ENCODE results near the gene APH1A. TPM values are rescaled to one million over a fixed set of nuclear protein-coding genes. Genes with fewer than 3 reads are reported as not detected.
A peak's percentile ranks its signal among the peaks of the same experiment; 100 is the strongest.

APH1A gene
- total and polyA plus RNA-seq, 10 of the 15 experiments (the other 5 are each of a cell fraction or from before 2014, with no cell fraction given) = 6.7 to 130 (median 87.7) TPM

- TF ChIP-seq, protein P1, sequence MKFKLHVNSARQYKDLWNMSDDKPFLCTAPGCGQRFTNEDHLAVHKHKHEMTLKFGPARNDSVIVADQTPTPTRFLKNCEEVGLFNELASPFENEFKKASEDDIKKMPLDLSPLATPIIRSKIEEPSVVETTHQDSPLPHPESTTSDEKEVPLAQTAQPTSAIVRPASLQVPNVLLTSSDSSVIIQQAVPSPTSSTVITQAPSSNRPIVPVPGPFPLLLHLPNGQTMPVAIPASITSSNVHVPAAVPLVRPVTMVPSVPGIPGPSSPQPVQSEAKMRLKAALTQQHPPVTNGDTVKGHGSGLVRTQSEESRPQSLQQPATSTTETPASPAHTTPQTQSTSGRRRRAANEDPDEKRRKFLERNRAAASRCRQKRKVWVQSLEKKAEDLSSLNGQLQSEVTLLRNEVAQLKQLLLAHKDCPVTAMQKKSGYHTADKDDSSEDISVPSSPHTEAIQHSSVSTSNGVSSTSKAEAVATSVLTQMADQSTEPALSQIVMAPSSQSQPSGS (IDR thresholded peaks at IDR 0.05; ENCODE audit: low read length) = peak; percentile 54; the same call in 1 of the 2 replicates
- TF ChIP-seq MTA2 (IDR thresholded peaks at IDR 0.05; ENCODE audit: low read depth) (no peak), EGR1 (IDR thresholded peaks at IDR 0.05; ENCODE audit: borderline replicate concordance in 1 of 2, low read depth in 2 of 2, low read length in 2 of 2) (no peak), CHD4 (IDR thresholded peaks at IDR 0.05) (no peak), ZBTB33 (IDR thresholded peaks at IDR 0.05) (no peak), FOXM1 (IDR thresholded peaks at IDR 0.05; ENCODE audit: low read depth, low read length) (peak; percentile 24; the same call in 1 of the 2 replicates), MXI1 (IDR thresholded peaks at IDR 0.05; ENCODE audit: low read depth, low read length) (no peak), SUPT20H (IDR thresholded peaks at IDR 0.05; ENCODE audit: borderline replicate concordance, control insufficient read depth, low read depth, low read length) (no peak), STAT3 (IDR thresholded peaks at IDR 0.05; ENCODE audit: low read depth, low read length) (no peak), USF1 (IDR thresholded peaks at IDR 0.05; ENCODE audit: borderline replicate concordance, extremely low read length, insufficient read depth, low read depth, low read length) (no peak), CEBPB (IDR thresholded peaks at IDR 0.05; ENCODE audit: borderline replicate concordance in 1 of 2, low read depth in 2 of 2, low read length in 2 of 2) (no peak), ZNF384 (IDR thresholded peaks at IDR 0.05; ENCODE audit: borderline replicate concordance, low read depth, low read length) (no peak), ZBTB11 (CRISPR knock-in tag; IDR thresholded peaks at IDR 0.05) (no peak), HDGF (IDR thresholded peaks at IDR 0.05) (no peak), CBX3 (IDR thresholded peaks at IDR 0.05; ENCODE audit: borderline replicate concordance, low read depth) (no peak)
- TF ChIP-seq, protein P2, sequence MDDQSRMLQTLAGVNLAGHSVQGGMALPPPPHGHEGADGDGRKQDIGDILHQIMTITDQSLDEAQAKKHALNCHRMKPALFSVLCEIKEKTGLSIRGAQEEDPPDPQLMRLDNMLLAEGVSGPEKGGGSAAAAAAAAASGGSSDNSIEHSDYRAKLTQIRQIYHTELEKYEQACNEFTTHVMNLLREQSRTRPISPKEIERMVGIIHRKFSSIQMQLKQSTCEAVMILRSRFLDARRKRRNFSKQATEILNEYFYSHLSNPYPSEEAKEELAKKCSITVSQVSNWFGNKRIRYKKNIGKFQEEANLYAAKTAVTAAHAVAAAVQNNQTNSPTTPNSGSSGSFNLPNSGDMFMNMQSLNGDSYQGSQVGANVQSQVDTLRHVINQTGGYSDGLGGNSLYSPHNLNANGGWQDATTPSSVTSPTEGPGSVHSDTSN (IDR thresholded peaks at IDR 0.05; ENCODE audit: insufficient replicate concordance, low read depth, low read length) = no peak
- TF ChIP-seq, protein P3, sequence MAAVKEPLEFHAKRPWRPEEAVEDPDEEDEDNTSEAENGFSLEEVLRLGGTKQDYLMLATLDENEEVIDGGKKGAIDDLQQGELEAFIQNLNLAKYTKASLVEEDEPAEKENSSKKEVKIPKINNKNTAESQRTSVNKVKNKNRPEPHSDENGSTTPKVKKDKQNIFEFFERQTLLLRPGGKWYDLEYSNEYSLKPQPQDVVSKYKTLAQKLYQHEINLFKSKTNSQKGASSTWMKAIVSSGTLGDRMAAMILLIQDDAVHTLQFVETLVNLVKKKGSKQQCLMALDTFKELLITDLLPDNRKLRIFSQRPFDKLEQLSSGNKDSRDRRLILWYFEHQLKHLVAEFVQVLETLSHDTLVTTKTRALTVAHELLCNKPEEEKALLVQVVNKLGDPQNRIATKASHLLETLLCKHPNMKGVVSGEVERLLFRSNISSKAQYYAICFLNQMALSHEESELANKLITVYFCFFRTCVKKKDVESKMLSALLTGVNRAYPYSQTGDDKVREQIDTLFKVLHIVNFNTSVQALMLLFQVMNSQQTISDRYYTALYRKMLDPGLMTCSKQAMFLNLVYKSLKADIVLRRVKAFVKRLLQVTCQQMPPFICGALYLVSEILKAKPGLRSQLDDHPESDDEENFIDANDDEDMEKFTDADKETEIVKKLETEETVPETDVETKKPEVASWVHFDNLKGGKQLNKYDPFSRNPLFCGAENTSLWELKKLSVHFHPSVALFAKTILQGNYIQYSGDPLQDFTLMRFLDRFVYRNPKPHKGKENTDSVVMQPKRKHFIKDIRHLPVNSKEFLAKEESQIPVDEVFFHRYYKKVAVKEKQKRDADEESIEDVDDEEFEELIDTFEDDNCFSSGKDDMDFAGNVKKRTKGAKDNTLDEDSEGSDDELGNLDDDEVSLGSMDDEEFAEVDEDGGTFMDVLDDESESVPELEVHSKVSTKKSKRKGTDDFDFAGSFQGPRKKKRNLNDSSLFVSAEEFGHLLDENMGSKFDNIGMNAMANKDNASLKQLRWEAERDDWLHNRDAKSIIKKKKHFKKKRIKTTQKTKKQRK (IDR thresholded peaks at IDR 0.05; ENCODE audit: low read depth, low read length) = no peak
These were observed 4.5 kb upstream of the APH1A start (continued) for GRCh38 chr1:150273311-150273710.
